Activated CD4-positive, alpha-beta T cell treated with anti-CD3 and anti-CD28 coated beads for 4 hours (primary cell): Measurements from ENCODE around the gene HOXB8.

Experiments used
- DNase-seq, 2 donors: peaks; one replicate each; pipeline ENCODE4 v3.0.0-alpha.2; 2020

The HOXB8 gene

DNA sequence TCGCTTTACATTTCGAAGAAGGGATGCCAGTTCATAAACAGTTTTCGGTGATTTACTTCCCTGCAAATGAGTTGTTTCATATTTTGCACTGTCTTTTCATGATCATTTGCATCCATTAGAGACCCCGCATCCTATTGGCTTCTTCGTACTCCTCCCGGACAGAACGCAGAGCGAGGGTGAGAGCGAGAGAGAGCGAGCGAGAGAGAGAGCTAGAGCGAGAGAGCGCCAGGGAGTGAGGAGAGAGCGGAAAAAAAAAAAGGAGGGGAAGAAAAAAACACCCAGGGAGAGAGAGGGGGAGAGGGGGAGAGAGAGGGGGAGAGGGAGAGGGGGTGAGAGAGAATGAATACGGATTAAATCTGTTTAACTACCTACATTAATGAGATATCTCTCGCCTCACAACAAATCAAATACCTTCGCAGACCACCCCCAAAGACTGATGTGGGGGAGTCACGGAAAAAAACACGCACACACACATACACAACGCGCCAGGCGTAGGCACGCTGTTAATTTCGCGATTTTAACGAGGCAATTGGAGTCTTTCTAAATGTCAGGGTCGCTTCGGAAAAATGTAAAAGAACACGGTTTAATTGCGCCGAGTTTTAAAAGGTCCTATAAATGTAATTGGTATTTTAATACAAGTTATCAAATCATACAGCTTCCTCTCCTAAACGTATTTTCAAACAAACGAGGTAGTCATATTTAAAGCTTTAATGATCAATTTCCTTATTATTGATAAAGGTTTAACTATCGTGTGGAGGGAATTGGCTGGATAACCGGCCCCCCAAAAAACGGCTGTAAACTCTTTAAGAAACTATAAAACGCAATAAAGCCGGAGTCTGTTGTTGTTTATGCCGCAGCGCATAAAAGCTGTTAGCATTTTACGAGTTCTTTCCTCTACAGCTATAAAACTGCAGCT, at the start of gene HOXB8:
Gene HOXB8 (minus strand): TSS at position 246 of the 916 bp plus-strand sequence. CDS start 588 bp downstream, outside the sequence.
- DNase-seq: no peak

DNA sequence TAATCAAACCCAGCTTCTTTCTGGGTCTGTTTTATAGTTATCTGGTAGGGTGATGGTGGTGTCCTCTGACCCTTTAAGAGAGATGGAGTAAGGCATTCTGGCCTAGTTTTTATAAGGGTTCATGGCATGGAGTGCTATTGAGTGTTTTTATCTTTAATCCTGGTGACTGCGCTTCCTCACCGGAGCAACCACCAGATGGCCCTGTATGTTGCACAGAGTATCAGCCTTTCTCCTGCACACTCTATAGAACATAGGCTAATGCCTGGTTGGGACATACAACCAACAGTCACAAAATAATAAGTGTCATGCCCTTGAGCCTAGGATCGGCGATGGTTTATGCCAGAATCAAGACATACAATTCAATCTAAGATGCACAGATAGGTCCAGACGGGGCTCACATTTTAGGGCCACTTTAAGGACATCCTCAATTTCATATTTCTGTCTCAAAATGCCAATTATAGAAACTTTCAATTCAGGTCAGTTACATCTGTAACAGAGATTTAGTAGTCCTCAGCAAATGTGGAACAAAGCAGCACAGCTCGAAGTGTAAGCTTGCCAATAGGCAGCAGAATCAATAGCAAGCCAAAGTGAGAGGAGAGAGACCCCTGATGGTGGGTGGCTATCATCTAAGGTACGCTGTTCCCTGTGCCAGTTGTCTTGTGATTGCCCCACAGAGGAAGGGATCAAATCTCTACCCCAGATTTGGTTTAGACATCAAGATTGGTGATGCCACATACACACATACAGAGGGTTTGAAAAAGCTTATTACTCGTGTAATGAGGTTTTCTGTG, 48.2 kb upstream of the HOXB8 start:
- DNase-seq: no peak

DNA sequence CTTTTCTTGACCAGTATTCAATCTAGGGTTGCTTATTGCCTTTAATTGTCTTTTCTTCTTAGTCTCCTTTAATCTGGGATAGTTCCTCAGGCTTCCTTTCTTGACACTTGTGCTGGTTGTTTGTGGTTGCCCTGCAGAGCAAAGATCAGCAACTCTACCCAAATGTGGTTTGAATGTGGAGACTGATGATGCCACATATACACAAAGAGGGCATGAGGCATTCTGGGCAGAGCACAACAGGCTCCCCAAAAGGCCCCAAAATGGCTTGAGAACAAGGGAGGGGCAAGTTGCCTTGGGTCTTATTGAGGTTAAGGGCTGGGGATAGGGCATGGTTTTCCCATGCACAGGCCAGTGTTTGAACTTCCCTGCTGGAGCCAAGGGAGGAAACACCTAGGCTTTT, 40.8 kb upstream of the HOXB8 start:
- no peak for DNase-seq

DNA sequence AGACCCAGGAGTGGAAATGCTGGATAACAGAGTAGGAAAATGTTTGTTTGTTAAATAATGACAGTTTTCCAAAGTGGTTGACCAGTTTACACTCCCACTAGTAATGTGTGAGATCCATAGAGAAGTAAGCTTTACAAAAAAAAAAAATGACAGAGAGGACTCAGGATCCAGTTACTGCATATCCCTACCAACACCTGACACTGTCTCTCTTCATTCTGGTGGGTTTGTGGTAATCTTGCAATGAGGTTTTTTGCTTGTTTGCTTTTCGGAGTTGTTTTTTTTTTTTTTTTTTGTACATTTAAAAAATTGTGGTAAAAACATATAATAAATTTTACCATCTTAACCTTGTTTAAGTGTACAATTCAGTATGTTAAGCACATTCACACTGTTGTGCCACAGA, 34.6 kb upstream of the HOXB8 start:
- DNase-seq: no peak

DNA sequence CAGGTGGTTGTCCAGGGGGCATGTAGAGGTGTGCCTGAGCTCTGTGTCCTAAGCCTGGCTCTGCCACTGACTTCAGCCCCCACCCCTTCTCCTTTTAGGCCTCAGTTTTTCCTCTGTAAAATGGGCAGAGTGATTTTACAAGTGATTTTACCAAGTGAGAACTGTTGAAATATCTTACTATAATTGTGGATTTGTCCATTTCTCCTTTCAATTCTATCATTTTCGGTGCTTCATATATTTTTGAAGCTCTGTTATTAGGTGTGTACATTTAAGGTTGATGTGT, 32.8 kb upstream of the HOXB8 start:
- no peak for DNase-seq

DNA sequence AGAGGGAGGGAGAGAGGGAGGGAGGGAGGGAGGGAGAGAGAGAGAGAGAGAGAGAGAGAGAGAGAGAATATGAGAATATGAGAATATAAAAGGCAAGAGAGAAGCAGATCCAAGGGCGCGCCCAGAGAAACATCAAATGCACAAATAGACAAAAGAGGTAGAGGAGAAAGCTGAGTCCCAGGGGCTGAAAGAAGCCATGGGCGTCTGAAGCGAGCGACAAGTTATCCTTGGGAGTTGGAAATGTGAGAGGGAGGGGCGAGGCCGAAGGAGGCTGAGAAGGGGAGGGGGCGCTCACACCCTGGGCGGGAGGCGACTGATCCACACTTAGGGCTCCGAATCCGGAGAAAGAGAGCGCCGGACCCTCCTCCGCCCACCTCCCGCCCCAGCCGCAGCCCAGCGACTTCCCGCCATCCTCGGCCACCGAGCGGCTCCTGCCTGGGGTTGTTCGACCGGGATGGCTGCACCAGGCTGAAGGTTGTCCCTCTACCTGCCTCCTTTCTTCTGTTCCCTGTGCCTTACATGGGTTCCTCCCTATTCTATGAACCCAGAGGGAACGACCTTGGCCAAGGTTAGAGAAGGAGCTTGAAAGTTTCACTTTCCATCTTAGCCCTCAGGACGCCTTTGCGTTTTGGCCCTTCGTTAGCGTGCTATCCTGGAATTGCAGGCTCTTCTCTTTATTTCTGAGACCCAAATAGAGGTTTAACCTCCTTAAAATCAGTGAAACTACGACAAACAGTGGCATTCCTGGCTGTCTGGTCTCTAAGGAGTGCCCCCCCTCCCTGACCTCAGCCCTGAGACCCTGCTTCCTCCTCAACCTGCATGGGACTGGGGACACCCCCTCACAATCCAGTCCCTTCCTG, 32.2 kb upstream of the HOXB8 start:
- DNase-seq: no peak

DNA sequence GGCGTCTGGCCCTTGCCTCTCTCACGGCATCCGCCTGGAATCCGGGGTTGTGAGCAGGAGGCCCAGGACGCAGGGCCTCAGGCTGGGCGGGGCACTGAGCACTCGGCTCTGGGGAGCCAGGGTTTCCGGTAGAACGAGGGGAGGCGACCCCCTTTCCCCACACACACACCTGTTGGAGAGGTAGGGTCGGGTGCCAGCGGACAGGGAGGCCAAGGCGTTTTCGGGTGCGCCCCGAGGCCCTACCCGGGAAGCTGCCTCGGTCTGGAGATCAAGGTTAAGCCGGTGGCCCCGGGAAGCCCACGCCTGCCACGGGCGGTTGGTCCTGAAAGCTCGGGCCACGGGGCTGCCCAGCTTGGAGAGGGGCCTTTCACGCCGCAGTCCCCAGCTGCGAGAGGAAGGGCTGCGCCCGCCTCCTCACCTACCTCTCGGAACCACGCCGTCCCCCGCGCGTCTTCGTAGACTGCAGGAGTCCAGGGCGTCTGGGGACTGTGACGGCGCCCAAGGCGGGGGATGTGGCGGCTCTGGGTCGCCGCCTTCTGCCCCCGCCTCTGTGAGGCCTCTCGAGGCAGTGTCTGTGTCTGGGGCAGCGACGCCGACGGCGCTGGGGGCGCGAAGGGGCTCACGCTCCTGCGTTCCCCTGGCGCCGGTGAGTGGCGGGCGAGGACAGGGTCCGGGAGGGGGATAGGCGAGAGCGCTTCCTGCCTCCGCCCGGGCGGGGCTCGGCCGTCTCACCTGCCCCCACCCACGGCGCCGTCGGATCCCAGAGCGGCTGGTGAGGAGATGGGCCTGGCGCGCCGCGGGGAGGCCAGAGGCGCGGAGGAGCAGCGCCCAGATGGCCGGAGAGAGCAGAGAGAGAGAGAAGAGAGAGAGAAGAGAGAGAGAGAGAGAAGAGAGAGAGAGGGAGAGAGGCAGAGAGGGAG, 31.4 kb upstream of the HOXB8 start:
- peak; percentile 18 to 51 for DNase-seq

DNA sequence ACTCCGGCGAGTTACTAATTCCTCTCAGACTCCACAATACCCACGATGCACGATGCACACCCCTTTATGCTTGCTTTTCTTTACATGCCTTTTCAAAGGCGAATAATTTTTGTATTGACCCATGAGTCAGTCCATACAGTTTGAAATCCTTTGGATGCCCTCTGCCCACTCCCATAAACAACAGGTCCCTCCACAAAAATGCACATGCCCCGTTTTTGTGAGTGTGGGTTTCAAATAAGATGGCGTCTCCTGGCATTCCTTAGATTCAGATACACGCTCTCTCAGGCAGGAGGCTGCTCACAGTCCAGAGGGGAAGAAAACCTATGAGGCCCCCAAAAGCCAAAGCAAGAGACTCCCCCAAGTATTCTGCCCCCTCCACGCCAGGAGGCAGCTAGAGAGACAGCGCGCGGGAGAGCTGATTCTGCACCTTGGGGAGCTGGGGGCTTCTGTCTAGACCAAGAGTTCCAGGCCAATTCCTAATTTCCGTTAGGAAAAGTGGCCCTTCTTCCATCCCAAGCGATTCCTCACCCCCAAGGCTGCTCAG, 30.6 kb upstream of the HOXB8 start:
- DNase-seq: no peak

DNA sequence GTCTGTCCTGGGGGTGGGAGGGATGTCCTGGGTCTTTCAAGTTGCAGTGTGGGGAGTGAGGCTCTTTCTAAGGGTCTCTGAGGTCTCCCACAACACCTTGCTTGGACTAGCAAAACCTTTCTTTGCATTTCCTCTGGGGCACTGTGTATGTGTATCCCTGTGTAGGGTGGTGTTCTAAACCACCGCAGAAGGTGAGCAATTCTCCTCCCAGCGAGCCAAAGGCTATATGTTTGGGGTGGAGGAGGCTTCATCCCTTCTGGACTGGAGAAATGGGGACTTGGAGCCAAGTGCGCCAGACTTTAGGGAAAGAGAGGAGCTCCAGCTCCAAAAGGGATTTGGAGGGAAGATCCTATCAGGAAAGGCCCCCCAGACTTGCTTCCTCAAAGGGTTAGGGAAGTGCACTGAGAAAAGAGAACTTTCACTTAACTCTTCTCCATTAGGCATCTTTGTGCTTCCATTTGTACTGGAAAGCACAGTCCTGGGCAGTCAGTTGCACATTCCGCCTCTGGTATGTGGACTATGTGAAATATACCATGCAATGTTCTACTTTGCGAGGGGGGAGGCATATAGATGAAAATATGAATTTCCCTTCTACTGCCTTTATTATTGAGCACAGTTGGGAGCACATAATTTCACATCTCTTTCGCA, 29.9 kb upstream of the HOXB8 start:
- no peak for DNase-seq

DNA sequence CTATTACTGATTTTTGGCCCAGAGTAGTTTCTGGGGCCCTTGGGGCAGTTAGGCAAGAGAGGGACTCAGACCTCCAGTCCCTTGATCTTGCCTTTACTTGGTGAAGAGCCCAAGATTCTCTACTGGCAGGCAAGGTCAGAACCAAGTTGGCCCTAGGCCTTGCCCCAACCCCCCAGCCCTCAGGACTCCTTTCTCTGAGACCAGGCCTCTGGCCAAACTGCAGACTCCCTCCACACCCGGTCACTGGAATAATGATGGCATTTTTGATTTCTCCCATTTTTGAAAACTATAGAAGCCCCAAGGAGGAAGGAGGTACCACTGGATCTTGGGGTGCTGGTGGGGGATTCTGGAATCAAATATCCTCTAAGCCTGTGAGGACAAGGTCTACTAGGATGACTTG, 29.1 kb upstream of the HOXB8 start:
- DNase-seq: no peak

DNA sequence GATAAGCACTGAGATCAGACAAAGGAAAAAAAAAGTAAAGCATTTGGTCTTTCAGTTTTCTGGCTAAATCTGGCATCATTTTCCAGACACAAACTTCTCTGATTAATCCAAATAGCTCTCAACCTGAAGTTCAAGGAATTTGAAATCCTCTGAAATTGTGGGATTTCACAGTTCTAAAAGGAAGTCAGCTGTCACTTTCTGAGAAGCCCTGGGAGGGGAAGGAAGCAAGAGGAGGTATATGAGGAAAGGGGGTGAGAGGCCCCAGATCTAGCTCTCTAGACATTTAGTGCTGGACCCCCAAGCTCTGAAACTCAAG, 28.6 kb upstream of the HOXB8 start:
- DNase-seq: no peak

DNA sequence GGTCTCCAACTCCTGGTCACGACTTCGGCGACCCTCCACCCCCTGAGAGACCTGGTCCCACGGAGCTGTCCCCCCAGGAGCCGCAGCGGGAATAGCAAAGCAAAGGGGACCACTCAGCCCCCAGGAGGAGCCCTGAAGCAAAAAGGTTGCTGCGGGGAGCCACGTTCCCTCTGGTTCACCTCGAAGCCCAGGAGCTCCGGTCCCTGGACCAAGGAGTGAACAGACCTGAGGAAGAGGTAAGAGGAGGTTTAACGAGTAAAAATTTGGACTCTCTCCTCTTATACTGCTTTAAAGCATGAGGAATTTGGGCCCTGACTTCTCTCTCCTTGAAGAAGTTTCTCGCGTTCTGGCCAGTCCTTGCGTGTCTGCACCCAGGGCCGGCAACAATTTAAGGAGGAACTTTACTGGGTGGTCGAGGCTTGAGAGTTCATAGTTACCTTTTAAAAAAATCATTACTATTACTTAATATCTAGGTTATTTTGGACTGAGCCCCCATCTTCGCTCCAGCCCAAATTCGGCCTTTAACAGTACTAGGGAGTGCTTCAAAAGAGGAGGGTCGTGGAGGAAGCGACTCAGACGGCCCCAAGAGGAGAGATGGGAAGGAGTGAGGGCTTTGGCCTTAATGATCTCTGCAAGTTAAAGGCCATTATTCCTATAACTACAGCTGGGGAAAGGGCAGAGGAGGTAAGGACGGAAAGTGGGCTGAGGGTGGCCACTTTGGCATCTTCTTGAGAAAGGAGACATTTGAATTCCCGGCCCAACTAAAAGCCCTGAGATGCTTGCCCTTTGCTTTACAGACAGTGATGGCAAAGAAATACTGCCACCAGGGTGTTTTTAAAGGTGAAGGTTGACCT, 28.0 kb upstream of the HOXB8 start:
- no peak for DNase-seq

DNA sequence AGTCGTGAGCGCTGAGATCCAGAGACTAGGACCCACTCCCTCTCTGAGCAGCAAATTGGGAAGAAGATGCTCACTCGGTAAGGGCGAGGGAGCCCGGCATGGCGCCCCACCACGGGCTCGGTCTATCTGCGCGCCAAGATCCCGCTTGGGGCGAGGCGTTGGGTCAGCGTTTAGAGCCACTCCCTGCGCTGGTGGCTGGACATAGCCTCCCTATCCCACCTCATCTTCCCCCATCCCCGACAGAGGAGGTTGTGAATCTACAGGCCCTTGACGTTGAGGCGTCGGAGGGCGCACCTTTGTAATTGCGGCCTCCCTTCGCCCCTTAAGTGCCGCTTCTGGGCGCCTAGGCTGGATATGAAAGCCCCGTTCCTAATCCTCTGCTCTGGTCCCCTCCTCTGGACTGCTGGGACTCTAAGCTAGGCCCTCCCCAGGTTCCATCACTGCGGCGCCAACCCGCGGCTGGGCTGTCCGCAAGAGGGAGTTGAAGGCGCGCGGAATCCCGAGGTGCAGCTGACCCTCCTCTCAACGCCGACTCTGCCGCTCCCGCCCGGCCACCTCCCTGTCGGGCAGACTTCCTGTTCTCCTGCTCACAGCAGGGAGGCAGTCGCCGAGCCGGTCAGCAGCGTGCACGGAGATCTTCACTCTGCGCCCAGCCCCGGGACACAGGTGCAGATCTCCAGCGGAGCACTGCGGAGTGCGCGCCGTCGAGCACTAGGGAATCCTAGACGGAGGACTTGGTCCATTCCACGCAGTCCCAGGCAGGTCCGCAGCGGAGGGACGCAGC, 27.2 kb upstream of the HOXB8 start:
- no peak for DNase-seq

DNA sequence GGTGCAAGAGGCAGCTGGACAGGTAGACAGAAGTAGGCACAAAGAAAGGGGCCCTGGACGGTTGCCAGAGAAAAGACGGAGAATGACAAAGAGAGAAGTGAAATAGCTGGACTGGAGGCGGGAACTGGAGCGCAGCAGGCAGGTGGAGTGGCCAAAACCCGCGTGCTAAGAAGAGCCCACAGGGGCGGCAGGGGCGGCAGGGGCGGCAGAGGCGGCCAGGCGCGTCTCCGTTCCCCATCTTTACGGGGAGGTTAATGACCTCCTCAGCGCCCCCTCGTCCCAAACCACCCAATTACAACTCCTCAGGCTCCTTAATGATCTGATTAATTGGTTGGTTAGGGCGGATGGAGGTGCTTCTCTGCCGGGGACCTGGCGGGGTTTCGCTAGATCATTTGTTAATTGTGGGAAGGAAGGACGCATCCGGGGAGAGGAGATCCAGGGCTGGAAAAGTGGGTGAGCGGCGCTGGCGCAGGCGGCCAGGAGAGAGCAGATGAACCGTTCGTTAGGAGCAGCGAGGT, 26.5 kb upstream of the HOXB8 start:
- no peak for DNase-seq

DNA sequence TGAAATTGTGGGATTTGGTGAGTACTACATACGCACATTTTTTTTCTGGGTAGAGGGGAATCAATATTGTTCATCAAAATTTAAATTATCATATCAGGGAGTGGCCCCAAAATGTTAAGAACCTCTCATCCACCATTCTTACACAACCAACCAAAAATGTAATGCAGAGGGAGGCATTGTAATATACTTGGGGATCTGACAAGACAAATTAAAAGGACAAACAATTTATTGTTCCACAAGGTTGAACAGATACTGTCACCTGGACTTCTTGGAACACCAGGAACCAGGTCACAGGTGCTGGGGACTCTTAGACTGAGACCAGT, 25.7 kb upstream of the HOXB8 start:
- DNase-seq: no peak

DNA sequence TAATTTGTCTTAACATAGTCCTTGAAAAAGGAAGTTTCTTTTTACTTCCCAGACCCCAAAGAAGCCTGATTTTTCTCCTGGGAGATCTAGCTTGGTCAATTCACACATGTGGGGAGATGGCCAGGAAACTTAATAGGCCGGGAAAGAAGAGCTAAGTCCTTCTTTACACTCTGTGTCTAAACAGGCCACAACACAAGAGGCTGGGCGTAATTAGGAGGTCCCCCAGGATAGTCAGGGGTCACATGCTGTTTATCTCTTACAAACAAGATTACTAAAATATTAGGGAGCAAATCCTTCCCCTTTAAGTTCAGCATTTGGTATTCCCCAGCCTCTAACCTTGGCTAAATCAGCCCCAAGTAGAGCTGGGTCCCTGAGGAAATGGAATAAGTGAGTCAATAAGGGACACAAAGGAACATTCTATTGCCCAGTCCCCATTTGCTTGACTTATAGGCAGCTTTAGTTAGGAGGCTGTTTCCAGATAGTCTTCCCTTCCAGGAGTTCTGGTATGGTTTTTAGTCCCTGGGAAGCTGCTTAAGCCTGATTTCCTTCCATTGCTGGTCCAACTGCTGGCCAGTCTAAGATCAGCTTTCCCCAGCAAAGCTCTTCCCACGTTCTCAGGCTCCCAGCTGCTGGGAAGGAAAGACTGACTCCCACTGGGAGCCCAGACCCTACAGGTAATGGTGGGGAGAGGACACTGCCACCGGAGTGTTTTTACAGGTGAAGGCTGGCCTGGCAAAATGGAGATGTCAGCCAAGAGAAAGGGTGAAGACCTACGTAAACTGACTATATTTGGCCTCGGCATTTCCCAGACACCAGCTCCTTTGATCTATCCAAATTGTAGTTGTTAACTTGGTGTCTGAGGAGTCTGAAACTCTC, 25.1 kb upstream of the HOXB8 start:
- no peak for DNase-seq

DNA sequence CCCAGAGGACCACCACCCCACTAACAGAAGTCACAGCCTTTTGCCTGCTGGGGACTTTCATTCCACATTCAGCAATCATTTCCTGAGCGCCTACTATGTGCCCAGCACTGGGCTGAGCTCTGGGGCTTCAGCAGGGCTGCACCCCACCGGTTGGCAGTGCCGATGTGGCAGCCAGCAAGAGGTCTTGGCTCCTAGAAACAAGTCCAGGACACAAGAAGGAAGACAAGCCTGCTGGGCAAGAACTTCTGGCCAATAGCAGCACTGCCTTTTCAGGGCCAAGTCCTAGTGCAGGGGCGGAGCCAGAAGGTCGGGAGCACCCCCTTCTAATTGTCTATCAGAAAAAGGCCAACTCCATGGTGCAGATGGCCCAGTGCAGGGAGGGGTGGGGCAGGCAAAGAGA, 24.0 kb upstream of the HOXB8 start:
- DNase-seq: no peak
